CD4-positive, alpha-beta T cell treated with Interleukin-21 for 1 hour (primary cell): Measurements from ENCODE around the gene FAM47E.
"Not testable (repeated sequence)": the region's sequence is repeated elsewhere in the genome, so short reads cannot be mapped to it uniquely, and the experiment has no call there.

Experiments used
- DNase-seq: peaks from one replicate; pipeline ENCODE4 v3.0.0-alpha.2; 2020

Gene FAM47E

DNA sequence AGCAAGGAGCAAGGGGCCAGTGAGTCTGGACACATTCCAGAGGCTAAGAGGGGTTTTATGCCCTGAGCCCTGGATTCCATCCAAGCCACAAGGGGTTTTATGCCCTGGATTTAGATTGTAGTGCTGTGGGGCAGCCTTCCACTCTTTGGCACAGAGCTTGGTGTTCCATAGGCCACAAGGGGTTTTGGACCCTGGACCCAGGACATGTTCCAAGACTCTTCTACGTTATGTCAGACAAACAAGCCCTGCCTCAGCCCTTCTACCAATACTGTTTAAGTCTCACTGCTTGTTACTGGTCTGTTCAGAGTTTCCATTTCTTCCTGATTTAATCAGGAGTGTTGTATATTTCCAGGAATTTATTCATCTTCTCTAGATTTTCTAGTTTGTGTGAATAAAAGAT, 25.1 kb upstream of the FAM47E start:
- no peak for DNase-seq

DNA sequence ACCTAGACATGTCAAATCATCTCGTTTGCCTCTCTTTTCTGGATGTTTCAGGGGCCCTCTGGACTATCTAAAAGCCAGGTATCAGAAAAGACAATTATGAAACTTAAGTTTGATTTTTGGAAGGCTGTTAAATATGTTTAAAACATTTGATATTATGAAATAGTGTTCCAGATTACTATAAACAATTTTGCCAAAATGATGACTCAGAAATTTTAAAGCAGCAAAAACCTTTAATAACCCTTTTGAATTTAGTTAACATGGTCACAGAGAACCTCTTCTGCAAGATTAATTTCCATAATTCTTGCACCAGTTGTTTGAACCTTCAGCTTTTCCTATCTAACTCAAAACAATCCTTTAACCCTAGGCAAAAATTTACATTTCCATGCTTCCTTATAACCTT, 18.8 kb upstream of the FAM47E start:
- DNase-seq, result no peak

DNA sequence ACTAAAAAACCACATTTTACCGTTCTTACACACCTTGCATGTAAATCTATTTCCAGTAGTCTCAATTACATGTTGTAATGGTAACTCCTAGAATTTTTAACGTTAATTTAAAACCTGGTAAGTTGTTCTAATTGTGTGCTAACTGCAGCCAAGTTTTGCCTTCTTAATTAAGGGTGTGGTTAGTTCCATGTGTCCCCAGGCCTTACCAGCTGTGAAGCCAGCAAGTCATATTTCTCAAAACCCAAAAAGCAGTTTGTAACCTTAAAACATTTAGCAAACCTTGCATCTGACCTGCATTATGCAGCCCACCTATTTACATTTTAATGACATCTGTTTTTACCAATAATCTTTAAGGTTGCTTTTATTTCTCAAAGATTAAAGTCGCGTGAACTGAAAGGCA, 18.4 kb upstream of the FAM47E start:
- no peak for DNase-seq

DNA sequence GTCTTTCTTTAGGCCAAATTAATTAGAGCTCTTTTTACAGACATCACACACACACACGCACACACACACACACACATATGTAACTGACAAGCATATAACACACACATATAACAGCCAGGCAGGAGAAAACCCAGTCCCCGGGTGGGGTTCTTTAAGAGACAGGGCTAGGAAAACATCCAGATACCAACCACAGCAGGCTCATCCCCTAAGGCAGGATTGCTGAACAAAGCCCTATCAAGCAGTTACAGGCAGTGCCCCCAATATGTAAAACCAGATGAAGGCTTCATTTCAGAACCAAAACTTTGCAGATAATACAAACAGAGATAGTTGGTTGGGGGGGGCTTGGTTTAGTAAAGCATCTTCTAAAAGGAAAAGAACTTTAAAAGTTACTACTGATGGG, 18.0 kb upstream of the FAM47E start:
- no peak for DNase-seq

DNA sequence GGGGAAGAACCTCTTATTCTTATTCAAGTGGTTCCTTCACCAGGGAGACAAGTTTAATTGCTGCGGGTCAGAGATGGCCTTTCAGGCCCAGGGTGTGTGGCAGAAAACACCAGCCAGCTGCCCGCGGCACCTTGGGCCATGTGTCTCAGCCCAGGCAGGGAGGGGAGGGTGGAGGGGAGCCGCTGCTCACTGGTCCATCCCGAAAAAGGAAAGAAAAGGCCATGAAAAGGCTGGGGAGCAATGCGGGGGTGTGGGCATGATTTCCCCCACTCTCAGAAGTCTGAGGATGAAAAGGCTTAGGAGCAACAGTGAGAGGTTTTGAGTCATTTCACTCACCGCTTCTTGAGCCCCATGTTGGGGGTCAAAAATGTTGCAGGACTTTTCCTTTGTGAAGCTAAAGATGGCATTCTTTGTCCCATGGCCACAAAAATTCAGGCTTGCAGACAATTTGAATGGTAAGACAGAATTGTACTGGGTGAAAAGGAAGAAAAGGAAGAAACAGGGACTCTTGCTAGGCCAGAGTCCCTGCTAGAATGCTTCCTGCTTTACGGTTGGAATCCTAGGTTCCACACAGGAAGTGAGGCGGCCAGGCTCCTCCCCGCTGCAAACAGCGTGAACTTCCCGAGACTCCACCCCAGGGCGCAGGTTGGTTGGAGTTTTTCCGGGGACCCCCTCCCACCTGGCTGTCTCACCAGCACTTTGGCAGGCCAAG, 17.4 kb upstream of the FAM47E start:
- DNase-seq, result no peak

DNA sequence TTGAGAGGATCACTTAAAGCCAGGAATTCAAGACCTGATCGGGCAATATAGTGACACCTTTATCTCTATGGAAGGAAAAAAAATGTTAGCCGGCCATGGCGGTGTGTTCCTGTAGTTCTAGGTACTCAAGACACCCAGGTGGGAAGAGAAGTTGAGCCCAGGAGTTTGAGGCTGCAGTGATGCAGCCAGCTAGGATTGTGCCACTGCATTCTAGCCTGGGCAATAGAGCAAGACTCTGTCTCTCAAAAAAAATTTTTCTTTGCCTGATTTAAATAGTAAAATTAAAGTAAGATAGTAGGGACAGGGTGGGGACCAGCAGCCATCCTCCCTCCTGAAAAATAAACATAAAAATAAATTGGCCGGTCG, 16.9 kb upstream of the FAM47E start:
- DNase-seq, result no peak

DNA sequence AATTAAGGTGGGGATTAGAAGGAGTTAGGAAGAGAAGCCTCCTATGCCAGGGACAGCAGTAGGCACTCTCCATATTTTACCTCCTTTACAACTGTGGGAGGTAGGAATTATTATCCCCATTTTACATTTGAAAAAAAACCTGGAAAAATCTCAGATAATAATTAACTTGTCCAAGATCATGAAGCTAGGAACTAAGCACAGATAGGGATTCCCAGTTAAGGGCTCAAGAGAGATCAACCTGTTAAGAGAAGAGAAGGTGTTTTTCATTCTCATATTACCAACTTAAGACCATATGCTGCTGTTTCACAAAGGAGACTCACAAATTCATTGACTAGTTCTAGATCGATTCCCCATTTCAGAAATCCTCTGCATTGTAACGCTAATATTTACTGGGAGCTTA, 16.1 kb upstream of the FAM47E start:
- no peak for DNase-seq

DNA sequence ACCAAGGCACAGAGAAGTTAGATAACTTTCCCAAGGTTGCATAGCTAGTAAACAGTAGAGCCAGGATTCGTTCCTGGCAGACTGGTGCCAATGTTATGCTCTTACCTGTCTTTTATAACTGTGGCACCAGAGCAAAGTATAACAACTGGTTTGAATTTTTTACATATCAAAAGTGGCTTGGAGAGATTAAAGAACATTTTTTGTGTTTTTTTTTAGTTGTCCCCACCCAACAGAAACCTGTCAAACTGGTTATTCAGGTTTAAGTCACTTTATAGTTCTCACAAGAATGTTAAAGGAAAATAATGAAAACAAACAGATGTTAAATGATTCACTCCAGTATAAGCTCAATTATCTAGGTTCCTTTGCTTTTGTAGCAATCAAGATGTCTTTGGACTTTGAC, 15.6 kb upstream of the FAM47E start:
- DNase-seq, result no peak

DNA sequence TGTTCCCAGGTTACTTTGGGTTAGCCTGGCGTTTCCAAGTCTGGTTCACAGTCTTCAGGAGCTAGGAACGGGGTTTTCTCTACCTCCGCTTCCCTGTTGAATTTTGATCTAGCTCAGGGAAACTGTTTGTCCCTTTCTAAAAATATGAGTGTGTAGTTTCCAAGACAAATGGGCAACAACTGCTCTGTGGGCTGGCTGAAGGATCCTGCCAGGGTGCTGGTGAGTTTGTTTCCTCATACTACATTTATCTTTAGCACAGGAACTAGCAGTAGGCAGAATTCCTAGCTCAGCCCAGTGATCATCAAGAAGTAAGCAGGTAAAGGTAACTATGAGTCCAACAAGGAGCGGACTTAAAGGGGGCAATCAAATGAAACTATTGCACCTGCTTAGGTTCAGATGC, 13.3 kb upstream of the FAM47E start:
- no peak for DNase-seq

DNA sequence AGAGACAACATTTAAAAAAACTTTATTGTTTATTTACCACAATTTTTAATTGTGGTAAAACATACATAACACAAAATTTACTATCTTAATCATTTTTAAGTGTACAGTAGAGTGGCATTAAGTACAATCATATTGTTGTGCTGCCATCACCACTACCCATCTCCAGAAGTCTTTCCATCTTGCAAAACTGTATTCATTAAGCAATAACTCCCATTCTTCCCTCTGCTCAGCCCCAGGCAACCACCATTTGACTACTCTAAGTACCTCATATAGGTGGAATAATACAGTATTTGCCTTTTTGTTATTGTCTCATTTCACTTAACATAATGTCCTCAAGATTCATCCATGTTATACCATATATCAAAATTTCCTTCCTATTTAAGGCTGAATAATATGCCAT, 12.8 kb upstream of the FAM47E start:
- DNase-seq, result no peak

DNA sequence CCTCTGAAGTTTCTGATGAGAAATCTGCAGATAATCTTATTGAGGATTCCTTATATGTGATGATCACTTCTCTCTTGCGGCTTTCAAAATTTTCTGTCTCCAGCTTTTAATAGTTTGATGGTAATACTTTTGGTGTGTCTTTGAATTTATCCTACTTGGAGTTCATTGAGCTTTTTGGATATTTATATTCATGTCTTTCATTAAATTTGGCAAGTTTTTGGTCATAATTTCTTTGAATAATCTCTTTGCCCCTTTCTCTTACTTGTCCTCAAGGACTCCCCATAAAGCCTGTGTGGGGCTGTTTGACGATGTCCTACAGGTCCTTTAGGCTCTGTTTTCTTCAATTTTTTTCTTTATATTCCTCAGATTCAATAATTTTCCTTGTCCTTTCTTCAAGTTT, 11.3 kb upstream of the FAM47E start:
- no peak for DNase-seq

DNA sequence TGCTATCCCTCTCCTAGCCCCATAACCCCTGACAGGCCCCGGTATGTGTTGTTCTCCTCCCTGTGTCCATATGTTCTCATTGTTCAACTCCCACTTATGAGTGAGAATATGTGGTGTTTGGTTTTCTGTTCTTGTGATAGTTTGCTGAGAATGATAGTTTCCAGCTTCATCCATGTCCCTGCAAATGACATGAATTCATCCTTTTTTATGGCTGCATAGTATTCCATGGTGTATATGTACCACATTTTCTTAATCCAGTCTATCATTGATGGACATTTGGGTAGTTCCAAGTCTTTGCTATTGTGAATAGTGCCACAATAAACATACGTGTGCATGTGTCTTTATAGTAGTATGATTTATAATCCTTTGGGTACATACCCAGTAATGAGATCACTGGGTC, 7.6 kb upstream of the FAM47E start:
- not testable (repeated sequence) for DNase-seq

DNA sequence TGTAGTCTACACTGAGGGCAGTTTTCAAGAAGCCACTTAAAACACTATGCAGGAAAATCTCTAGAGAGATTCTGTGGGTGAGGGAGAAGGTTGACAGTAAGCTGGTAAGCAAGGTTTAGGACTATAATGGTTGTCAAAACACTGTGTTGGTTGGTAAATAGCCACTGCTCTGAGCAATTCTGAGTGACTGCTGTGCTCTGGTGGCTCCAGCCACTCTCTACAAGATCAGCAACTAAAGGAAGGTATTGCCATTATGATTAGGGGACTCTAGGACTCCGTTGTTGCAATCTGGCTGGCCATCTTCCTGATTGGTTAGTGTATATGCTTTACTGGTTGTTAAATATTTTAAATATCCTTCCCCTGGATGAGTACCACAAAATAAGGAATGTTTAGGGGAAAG, 5.5 kb upstream of the FAM47E start:
- no peak for DNase-seq

DNA sequence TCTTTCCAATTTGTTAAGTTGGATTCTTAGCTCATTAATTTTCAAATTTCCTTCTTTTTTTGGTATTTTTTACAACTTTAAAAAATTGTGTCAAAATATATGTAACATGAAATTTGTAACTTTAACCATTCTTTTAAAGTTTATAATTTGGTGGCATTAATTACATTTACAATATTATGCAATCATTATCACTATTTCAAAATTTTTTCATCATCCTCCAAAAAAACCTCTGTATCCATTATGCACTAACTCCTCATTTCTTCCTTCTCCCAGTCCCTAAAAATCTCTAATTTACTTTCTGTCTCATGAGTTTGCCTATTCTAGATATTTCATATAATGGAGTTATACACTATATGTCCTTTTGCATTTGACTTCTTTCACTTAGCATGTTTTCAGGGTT, 4.7 kb upstream of the FAM47E start:
- no peak for DNase-seq

DNA sequence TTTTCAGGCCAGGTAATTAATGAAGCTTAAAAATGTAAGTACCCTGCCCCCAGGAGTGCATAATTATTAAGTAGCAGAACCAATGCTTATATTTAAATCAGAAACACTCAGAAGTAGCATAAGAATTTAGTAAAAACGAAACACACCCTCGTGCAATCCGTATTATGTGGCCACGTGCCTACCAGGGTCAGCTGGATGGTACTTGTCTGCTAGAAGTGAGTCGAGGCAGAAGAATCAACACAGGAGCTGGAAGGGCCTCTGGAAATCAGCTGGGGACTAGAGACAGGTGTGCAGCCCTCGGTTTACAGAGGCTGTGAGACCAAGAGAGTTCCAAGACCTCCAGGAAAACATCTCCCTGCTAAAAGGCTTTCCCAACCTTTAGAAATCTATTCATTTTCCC, 559 bp upstream of the FAM47E start:
- DNase-seq, result no peak

DNA sequence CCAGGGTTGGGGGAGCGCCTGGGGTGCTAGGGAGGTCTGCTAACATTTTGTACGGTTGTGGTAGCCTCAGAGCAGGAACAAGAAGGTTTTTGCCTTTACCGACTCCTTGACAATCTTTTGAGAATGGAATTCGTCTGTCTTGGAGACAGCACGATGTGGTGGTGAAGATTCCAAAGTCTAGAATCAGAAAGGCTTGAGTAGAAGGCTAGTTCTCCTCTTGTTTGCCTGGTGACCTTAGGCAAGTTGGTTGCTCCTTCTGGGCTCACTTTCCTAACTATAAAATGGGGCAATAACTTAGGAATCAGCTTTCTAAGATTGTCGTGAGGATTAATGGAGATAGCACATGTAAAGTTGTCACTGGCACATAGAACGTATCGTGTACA, 741 bp downstream of the FAM47E start:
- DNase-seq, result no peak

DNA sequence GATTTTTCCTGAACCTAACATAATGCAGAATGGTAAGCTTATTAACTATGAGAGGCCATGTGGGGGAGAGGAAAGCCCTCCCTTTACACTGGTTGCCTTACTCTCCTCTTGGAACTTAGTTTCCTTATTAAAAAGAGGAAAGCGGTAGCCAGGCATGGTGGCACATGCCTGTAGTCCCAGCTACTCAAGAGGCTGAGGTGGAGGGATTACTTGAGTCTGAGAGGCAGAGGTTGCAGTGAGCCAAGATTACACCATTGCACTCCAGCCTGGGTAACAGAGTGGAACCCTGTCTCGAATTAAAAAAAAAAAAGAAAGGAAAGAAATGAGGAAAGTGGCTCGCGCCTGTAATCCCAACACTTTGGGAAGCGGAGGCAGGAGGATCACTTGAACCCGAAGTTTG, 2.0 kb downstream of the FAM47E start:
- no peak for DNase-seq

DNA sequence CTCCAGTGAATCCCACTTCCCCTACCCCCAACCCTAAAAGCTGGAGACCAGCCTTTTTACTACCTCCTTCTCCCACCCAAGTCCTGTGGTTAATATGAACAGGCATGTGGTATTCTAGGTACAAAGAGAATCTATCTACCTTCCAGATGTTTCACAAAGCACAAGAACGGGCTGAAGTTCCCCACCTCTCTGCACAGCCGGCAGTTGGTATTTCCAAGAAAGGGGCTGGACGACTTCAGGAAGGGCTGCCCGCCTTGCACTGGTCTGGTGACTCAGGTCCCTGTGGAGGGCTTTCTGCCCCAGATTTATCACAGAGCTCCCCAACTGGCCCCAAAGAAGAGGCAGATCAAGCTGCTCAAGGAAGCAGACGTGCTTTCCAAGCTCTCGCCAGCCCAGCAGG, 4.5 kb downstream of the FAM47E start:
- no peak for DNase-seq

DNA sequence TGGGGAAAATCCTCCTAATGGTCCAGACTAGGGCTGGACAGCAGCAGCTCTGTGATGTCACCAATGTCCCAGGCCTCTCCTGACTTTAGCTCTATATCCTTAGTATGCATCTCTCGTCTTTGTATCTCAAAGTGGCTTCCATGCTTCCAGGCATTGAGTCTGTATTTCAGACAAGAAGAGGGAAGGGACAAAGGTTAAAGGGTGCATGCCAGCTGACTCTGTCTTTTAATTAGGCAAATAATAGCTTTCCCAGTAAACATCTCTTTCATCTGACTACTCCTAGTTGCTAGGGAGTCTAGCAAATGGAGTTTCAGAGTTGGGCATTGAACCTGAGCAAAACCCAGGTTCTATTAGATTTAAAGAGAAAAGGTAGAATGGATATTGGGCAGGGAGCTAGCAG, 5.4 kb downstream of the FAM47E start:
- no peak for DNase-seq

DNA sequence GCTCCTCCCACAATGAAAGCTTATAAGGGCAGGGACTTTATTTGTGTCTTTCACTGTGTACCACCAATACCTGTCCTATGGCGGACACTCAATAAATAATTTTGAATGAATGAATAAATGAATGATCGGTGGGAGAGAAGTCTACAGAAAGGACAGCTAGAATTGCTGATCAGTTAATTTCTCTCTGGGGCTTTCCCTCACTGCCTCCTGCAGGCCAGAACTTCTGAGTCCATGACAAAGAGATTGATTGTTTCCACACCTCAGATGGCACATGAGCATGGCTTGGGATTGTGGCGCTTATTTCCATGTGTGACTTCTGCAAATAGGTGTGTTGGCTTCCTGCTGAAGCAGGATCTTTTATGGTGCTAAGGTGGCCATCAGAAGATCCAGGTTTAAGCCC, 6.3 kb downstream of the FAM47E start:
- DNase-seq, result no peak

DNA sequence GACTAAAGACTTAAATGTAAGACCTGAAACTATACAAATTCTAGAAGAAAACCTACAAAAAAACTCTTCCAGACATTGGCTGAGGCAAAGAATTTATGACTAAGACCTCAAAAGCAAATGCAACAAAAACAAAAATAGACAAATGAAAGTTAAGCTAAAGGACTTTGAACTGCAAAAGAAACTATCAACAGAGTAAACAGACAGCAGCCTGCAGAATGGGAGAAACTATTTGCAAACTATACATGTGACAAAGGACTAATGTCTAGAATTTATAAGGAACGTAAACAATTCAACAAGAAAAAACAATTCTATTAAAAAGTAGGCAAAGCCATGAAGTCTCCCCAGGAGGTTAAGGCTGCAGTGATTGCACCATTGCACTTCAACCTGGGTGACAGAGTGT, 9.1 kb downstream of the FAM47E start:
- no peak for DNase-seq

DNA sequence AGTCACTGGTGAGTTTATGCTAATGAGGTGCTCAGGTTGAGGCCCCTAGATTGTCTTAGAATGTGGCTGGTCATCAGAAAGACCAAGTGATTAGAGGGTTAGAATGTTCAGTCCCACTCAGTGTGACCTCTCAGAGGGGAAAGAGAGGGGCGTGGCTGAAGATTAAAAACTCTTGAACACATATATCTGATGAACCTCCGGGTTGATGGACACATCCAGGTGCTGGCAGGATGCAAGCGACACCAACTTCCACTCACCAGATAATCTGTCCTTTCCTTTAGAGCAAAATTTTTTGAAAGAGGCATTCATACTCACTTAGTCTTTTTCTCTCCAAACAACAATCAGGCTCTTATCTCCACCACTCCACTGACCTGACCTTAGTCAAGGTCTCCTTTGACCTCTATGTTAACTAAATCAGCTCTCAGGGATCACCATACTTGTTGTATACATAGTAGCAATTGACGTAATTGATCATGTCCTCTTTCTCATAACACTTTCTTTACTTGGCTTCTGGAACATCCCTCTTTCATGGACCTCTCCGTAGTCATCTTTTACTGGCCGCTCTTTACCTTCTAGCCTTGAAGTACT, 14.2 kb downstream of the FAM47E start:
- no peak for DNase-seq

DNA sequence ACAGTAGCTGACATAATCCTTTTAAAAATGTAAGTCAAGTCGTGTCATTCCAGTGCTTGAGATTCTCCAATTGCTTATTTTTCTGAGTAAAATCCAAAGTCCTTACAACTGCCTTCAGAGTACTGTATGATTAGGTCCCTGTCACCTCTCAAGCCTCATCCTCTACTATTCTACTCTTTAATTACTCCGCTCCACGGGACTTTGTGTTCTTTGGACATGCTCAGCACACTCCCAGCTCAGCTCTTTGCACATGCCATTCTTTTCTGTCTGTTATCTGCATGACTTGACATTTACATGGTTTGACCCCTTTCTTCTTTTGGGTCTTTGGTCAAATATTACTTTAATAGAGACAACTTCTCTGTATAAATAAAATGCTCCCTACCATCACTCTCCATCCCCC, 15.1 kb downstream of the FAM47E start:
- DNase-seq, result no peak

DNA sequence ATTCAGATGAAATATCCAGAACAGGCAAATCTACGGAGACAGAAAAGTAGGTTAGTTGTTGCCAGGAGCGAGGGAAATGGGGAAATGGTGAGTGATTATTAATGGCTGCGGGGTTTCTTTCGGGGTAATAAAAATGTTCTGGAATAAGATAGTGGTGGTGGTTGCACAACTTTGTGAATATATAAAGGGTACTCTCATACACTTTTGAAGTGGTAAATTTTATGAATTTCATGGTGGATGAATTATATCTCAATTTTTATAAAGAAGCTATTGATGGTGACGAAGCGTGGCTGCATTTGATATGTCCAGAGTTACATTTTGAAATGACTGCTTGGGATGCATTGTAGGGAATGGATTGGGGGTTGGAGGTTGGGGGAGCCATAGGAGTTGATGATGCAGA, 16.3 kb downstream of the FAM47E start:
- DNase-seq, result no peak
